OCI-LY7 (cell line): ENCODE results near the gene G6PD. TPM values are rescaled to one million over a fixed set of nuclear protein-coding genes. Genes with fewer than 3 reads are reported as not detected.
"Not testable (repeated sequence)": the region's sequence is repeated elsewhere in the genome, so short reads cannot be mapped to it uniquely, and the experiment has no call there.

Experiments used
- BruUV-seq: library from RNA; stranded (reverse); fragments of 400-500 nt; replicated peaks from 2 replicates; lab custom pipeline; 2021; lab: Mats Ljungman, UMichigan
- CTCF ChIA-PET: fragments of 300-600 bp; sonication (Branson Sonifier 250); formaldehyde crosslinking; loops from one replicate; lab custom pipeline; 2022; ENCODE audit warnings: antibody characterized with exemption; ENCODE audit not compliant: unreplicated experiment; lab: Charles Lee
- POLR2A ChIA-PET: fragments of 300-600 bp; sonication (Branson Sonifier 250); formaldehyde crosslinking; loops from one replicate; lab custom pipeline; 2022; ENCODE audit warnings: antibody characterized with exemption; lab: Charles Lee
- DNase-seq: peaks from one replicate; pipeline ENCODE4 v3.0.0-alpha.2; 2015; ENCODE audit warnings: low spot score
- H2AFZ ChIP-seq: fragments of 200-600 bp; sonication (generic), shearing (Covaris generic); 2 replicates; pipeline ENCODE4 v1.6.1; 2014; ENCODE audit warnings: mild to moderate bottlenecking, antibody characterized with exemption, low read length, moderate library complexity
- H3K27ac ChIP-seq: fragments of 200-600 bp; sonication (generic); 2 replicates; pipeline ENCODE4 v1.5.1; 2014; ENCODE audit warnings: mixed run types, low read depth, mild to moderate bottlenecking, moderate library complexity, low read length, inconsistent platforms; ENCODE audit not compliant: poor library complexity, severe bottlenecking
- H3K36me3 ChIP-seq: fragments of 200-600 bp; sonication (generic); 2 replicates; pipeline ENCODE4 v1.6.1; 2014; ENCODE audit warnings: mild to moderate bottlenecking, antibody characterized with exemption, low read length, moderate library complexity, mixed read lengths; ENCODE audit not compliant: insufficient read depth
- H3K4me1 ChIP-seq: fragments of 200-600 bp; sonication (generic); 2 replicates; pipeline ENCODE4 v1.5.1; 2014; ENCODE audit warnings: mild to moderate bottlenecking, low read length; ENCODE audit not compliant: insufficient read depth, poor library complexity, severe bottlenecking
- H3K4me2 ChIP-seq: fragments of 200-600 bp; sonication (generic); 2 replicates; pipeline ENCODE4 v1.6.1; 2014; ENCODE audit warnings: mild to moderate bottlenecking, low read length
- H3K4me3 ChIP-seq: fragments of 200-600 bp; sonication (generic); 2 replicates; pipeline ENCODE4 v1.5.1; 2014; ENCODE audit warnings: mild to moderate bottlenecking, low read depth, low read length; ENCODE audit not compliant: poor library complexity, severe bottlenecking
- H3K79me2 ChIP-seq: fragments of 200-600 bp; sonication (generic); 2 replicates; pipeline ENCODE4 v1.6.1; 2016; ENCODE audit warnings: low read depth, mild to moderate bottlenecking, low read length, moderate library complexity, mixed read lengths; ENCODE audit not compliant: insufficient read depth
- H3K9me2 ChIP-seq: fragments of 200-600 bp; sonication (generic); 2 replicates; pipeline ENCODE4 v1.6.1; 2016; ENCODE audit warnings: mild to moderate bottlenecking, low read length, mixed read lengths; ENCODE audit not compliant: insufficient read depth
- H3K9me3 ChIP-seq: fragments of 200-600 bp; sonication (generic); 2 replicates; pipeline ENCODE4 v1.6.1; 2014; ENCODE audit warnings: mild to moderate bottlenecking, mixed run types, low read length, mixed read lengths
- H4K20me1 ChIP-seq: fragments of 200-600 bp; sonication (generic); 2 replicates; pipeline ENCODE4 v1.6.1; 2014; ENCODE audit warnings: mild to moderate bottlenecking, antibody characterized with exemption, low read length, moderate library complexity, mixed read lengths; ENCODE audit not compliant: insufficient read depth
- intact Hi-C: fragments of 100-400 bp; cut with micrococcal nuclease; formaldehyde crosslinking; loops from one replicate; pipeline ENCODE4 v1.10.0; 2022; ENCODE audit not compliant: unreplicated experiment
- total RNA-seq, 2 experiments: library from RNA; depleted of rRNA in 1 of 2; stranded (reverse); fragments of >200 nt in 1 of 2; shearing (Covaris generic) in 1 of 2; gene quantifications; 2 replicates each; pipeline ENCODE4 v1.2.3, GENCODE V29; 2014 to 2022

G6PD gene
- total RNA-seq, 2 experiments from 2014 or later = 21.6 to 40.9 TPM

GRCh38 chrX:154560326-154560725, 13.7 kb upstream of the G6PD start:
- H3K79me2 ChIP-seq, BruUV-seq, H3K36me3 ChIP-seq, DNase-seq, H3K27ac ChIP-seq, H3K9me2 ChIP-seq, H3K9me3 ChIP-seq, H4K20me1 ChIP-seq, intact Hi-C loops, H3K4me3 ChIP-seq, H3K4me1 ChIP-seq, H3K4me2 ChIP-seq, CTCF ChIA-PET, H2AFZ ChIP-seq, POLR2A ChIA-PET: not testable (repeated sequence)

- H3K36me3 ChIP-seq, H3K79me2 ChIP-seq, H3K4me2 ChIP-seq, BruUV-seq, H3K9me3 ChIP-seq, DNase-seq, H4K20me1 ChIP-seq, H3K4me1 ChIP-seq, H3K4me3 ChIP-seq, H2AFZ ChIP-seq, H3K9me2 ChIP-seq, POLR2A ChIA-PET, CTCF ChIA-PET, intact Hi-C loops, H3K27ac ChIP-seq: not testable (repeated sequence)
These were observed 12.2 kb upstream of the G6PD start for GRCh38 chrX:154558896-154559295.

GRCh38 chrX:154558060-154558690, 11.5 kb upstream of the G6PD start:
- CTCF ChIA-PET, H3K9me3 ChIP-seq, H3K4me1 ChIP-seq, H3K27ac ChIP-seq, intact Hi-C loops, BruUV-seq, H4K20me1 ChIP-seq, DNase-seq, H3K79me2 ChIP-seq, H2AFZ ChIP-seq, H3K9me2 ChIP-seq, POLR2A ChIA-PET, H3K4me3 ChIP-seq, H3K4me2 ChIP-seq: not testable (repeated sequence)
- peaks cover 12% of the 10 kb centered on the region for H3K36me3 ChIP-seq

- H3K4me2 ChIP-seq, H3K4me1 ChIP-seq, H3K9me3 ChIP-seq, H3K27ac ChIP-seq, intact Hi-C loops, H3K9me2 ChIP-seq, CTCF ChIA-PET, H3K4me3 ChIP-seq, POLR2A ChIA-PET, BruUV-seq, H4K20me1 ChIP-seq, H2AFZ ChIP-seq, DNase-seq: not testable (repeated sequence)
- Histone ChIP-seq H3K36me3 (peaks cover 24% of the 10 kb centered on the region), H3K79me2 (peaks cover 30% of the 10 kb centered on the region)
These were observed 5.6 kb upstream of the G6PD start for GRCh38 chrX:154552112-154552806.
